GM12865 (cell line): ENCODE results near the gene NR2F6.

ENCODE experiments used
- DNase-seq: peaks from one replicate; pipeline ENCODE4 v3.0.0; 2010; ENCODE audit warnings: low read depth
- H3K4me3 ChIP-seq: 2 replicates; pipeline ENCODE4 v1.5.1; 2011; ENCODE audit warnings: mild to moderate bottlenecking, low read depth, low read length, control low read depth
- CTCF ChIP-seq: IDR thresholded peaks from 2 replicates; pipeline ENCODE4 v1.5.1; 2011; ENCODE audit warnings: low read length, control low read depth, low read depth, inconsistent platforms; ENCODE audit not compliant: insufficient read depth; ENCODE audit errors: missing control alignments

Gene NR2F6

GRCh38 chr19:17237747-17238706 is 7.7 kb downstream of the NR2F6 start:
- TF ChIP-seq CTCF: no peak
- no peak overlapping the region for H3K4me3 ChIP-seq
- DNase-seq: no peak

- no peak overlapping the region for H3K4me3 ChIP-seq
- TF ChIP-seq CTCF: no peak
- DNase-seq: no peak
Measured at GRCh38 chr19:17236811-17237543, 8.7 kb downstream of the NR2F6 start.

GRCh38 chr19:17235971-17236777 is 9.5 kb downstream of the NR2F6 start:
- H3K4me3 ChIP-seq: peak overlapping the region; percentile 86
- no peak for DNase-seq
- no peak for TF ChIP-seq CTCF

- H3K4me3 ChIP-seq: peak overlapping the region; percentile 86
- DNase-seq: peak; percentile 89
- peak; percentile 62 for TF ChIP-seq CTCF
Measured at GRCh38 chr19:17235300-17235970, 10.3 kb downstream of the NR2F6 start.

GRCh38 chr19:17234911-17235299 is 10.8 kb downstream of the NR2F6 start:
- no peak for TF ChIP-seq CTCF
- H3K4me3 ChIP-seq: peak overlapping the region; percentile 86
- DNase-seq: peak; percentile 71

GRCh38 chr19:17232258-17232657 is 13.5 kb downstream of the NR2F6 start:
- no peak for DNase-seq
- no peak overlapping the region for H3K4me3 ChIP-seq
- no peak for TF ChIP-seq CTCF
